HG03045 (cell line): Measurements from ENCODE around the gene CHCHD6.

ENCODE experiments used
- ATAC-seq: cut with Tn5 transposase; IDR thresholded peaks from one replicate; pipeline ENCODE4 v1.9.1; 2021; ENCODE audit warnings: mild to moderate bottlenecking, moderate library complexity; ENCODE audit not compliant: unreplicated experiment

Gene CHCHD6

DNA sequence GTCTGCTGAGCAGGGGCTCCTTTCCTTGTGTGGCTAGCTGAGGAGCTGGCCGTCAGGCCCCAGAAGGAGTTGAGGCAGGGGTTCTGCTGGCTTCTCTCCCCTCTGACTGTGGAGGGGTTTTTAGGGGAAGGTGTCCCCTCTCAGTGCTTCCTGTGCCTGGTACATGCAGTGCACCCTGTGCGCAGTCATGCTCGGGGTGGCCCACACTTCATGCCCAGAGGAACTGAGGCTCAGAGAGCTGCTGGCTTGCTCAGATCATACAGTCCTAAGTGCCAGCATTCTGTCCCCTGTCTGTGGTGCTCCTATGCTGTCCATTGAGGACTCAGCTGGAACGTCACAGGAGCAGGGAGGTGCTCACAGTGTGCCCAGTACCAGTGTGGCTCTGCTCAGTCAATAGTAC, 211.0 kb downstream of the CHCHD6 start:
- no peak for ATAC-seq

DNA sequence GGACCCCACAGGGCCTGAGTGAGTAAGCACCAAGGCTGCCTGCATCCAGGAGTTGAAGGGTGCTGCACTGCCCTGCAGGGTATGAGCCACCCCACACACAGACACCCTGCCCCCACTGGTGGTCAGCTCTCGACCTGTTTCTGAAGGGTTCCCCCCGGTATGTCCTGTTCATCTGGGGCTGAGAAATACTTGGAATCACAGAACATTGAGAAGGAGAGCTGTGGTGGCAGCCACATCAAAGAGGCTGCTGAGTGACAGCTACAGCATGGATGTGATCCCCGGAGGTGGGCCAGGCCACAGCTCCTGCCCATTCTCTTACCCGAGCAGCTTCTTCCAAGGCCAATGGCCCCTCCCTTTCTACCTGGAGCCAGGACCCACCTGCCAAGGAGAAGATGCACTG, 212.5 kb downstream of the CHCHD6 start:
- no peak for ATAC-seq

GRCh38 chr3:126917232-126917804, 213.3 kb downstream of the CHCHD6 start:
- ATAC-seq: no peak

GRCh38 chr3:126918355-126918821, 214.3 kb downstream of the CHCHD6 start:
- ATAC-seq: no peak

DNA sequence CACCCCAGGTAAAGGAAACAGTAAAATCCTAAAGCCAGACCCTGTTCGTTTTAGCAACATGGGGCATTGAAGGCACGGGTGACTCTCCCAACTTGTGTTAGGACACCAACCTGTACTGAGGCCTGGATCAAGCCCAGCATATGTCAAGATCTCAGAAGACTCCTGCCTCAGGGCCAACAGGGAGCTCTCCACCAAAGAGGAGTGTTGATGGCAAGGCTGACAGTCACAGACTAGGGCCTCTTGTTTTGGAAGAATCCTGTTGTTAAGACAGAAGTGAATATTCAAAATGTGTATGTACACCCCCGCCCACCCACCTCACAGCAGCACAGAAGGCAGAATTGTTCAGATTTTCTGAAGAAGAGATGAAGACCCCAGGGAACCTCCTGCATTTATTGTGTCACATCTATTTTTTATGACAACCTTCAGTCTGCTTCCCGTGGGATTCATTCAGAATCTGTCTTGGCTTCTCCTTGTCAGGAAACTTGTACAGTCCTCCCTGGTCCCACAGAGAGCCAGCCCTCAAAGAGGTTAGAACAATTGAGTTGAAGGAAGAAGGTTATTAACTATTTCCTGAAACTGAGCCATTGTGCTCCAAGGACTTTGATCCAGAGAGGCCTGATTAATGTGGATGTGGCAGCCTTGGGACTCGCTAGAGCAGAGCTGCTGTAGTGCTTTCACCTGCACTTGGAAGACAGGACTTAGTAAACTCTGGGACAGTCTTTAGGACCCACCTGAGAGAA, 217.2 kb downstream of the CHCHD6 start:
- no peak for ATAC-seq

- no peak for ATAC-seq
Observed at GRCh38 chr3:126922466-126922865, 218.4 kb downstream of the CHCHD6 start.

DNA sequence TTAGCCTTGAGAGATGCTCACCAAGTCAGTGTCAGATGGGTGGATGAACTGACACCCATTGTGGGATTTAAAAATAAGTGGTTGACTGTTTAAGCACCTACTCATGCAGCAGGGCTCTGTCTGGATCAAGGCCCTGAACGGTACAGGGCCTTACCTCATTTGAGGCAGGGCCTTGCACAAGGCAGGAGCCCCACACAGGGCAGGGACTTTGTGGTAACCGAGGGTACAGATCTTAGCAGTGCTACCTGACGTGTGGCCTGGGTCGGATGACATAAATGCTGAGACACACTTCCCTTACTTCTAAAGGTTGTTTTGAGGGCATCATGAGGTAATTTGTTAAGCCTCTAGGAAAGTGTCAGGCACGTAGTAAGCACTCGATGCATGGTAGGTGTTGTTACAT, 219.4 kb downstream of the CHCHD6 start:
- ATAC-seq: no peak

DNA sequence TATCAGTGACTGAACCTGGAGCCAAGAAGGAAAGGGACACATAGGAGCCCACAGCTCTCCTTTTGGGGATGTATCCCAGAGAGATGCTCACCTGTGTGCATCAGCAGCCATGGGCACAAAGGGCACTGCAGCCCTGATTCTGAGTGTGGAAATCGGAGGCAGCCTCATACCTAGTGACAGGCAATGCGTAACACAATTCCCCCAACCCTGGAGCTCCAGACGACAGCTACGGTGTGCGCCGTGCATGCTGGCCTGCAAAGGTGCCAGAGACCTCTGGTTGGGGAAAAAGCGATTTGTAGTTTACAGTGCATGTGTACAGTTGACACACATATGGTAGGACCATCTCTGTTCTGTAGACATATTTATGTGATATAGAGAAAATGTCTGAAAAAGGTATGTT, 219.9 kb downstream of the CHCHD6 start:
- no peak for ATAC-seq

- ATAC-seq: no peak
Observed at GRCh38 chr3:126924458-126924857, 220.4 kb downstream of the CHCHD6 start.

DNA sequence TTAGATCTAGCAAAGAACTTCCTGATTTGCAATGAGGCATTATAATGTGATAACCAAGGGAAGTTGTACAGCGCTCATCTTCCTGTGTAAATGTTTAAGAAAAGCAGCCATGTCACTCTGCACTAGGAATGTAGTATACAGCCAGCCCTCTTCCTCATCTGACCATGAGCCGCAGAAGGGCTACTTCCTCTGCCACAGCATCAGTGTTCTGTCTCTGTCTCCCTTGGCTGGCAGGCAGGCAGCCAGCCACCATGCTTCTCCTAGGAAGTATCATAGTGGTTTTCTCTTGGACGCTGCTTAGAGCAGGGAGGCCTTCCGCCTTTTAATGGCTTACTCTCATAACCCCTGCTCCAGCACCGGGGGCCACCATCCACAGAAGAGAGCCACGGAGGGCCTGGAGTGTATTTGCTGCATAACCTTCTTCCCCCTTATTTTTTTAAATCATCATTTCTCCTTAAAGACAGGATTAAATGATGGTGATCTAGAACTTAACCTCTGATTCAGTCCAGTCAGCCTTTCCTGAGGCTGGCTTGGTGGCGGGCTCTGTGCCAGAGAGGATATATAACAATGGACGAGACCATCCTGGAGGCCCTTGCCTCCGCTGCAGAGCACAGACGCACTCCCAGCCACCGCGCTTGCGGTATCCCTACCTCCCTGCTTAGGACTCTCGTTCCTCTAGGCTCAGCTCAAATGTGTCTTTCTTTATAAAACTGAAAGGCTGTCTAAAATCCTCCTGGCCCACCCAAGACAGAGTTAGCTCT, 221.6 kb downstream of the CHCHD6 start:
- ATAC-seq: no peak

DNA sequence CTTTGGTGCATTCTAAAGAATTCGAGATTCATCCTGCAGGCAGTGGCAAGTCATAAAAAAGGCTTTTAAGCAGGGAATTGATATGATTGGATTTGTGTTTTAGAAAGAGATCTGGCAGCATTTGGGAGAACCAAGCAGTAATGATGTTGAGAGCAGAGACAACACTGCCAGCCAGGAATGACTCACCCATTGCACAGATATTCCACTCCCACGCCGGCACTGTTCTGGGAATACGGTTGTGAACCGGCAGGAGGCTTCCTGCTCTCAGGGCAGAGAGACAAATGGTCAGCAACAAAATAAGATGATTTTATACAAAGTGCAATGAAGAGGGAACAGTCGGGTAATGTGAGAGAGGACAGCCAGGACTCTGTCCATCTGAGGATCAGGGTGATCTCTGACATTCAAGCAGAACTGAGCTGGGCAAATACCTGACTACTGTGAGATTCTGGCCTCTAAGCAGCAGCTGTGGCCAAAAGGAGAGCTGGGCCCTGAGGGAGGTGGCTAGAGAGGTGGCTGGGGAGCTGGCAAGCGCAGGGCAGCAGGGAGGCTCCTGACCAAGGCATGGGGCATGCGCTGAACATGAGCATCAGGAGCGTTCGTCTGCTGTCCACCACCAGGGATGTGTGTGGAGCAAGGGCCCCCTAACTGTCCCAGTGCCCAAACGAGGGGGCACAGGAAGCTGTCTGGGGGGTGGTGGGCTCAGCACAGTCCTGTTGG, 222.8 kb downstream of the CHCHD6 start:
- ATAC-seq: no peak

- ATAC-seq: no peak
Observed at GRCh38 chr3:126927401-126927750, 223.3 kb downstream of the CHCHD6 start.

DNA sequence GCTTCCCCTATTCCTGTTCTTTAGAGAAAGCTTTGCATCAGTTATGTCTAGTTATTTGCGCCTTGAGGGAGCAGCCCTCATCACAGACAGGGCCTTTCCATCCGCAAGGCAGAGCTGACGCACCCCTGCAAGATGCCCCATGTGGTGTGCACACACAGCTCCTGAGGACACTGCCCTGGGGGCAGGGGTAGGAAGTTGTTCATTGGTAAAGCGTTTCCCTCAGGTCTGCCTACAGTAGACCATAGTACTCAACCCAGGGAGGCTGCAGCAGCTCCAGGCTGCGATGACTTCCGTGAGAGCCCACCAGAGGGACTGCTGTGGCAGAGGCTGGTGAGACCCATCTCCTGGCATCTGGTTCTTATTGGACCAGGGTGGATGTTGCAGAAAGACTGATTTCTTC, 223.8 kb downstream of the CHCHD6 start:
- no peak for ATAC-seq

GRCh38 chr3:126928921-126929474, 225.0 kb downstream of the CHCHD6 start:
- ATAC-seq: no peak

DNA sequence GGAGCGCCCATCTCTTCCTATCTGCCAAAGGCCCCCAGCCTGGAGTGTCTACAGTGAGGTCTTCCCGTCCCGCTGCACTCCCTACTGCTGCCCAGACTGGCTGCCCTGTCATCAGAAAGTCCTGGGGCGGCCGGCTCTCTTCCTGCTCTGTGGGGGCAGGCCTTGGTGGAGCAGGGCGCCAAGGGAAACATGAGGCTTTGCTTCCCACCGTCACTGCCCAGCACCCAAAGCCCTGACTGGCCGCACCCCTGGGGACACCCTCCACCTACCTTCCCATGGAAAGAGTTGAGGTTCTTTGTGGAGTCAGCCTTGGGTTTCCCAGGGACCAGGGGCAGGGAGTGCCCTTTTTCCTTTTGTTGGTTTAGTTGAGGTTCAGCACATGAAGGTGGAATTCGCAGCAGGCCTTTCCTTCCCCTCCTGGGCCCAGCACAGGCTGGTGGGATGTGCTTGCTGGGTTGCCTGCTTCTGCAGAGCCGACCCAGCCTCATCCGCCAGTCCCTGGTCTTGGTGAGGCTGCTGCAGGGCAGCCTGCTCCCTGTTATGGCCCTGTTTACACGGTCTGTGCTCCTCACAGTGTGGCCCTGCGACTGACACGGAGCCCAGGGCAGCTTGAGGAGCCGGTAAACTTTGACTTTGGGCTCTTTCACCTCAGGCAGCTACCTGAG, 227.0 kb downstream of the CHCHD6 start:
- ATAC-seq: no peak

- no peak for ATAC-seq
Observed at GRCh38 chr3:126931806-126932187, 227.8 kb downstream of the CHCHD6 start.

DNA sequence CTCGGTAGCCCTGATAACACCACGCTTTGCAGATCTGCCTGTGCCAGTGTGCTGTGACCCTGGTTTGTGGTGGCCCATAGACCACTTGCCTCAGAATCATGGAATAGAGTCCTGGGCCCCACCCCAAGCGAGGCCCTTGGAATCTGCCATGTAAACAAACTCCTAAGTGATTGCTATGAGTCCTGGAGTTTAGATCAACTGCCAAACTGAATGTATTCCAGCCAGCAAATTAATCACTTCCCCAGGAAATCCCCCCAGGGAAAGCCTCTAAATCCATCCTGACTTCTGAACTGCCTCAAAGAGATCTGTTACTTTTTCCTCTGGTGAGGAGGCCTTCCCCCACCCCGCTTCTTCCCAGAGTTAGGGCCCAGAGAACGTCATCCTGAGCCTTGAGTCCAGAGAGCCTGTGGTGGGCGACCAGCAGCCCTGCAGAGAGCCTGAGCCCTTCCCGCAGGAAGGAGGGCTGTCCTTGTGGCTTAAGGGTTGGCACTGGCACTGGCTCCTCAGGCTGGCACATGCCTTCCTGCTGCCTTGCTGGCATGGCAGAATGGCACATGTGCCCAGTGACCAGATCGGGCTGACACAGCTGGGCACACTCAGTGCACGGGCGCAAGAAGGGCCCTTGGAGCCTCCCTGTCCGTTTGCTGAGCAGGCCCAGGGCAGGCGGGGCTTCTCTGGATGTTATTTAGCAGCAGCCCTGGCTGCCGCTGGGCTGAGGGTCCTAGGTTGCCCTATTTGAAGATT, 228.3 kb downstream of the CHCHD6 start:
- ATAC-seq: no peak

GRCh38 chr3:126934031-126934531, 230.0 kb downstream of the CHCHD6 start:
- ATAC-seq: no peak

- ATAC-seq: no peak
Observed at GRCh38 chr3:126934991-126935390, 231.0 kb downstream of the CHCHD6 start.
